ENCODE data around the gene TPRA1.

TPRA1 gene

GRCh38 chr3:127560051-127560787 is 30.3 kb downstream of the TPRA1 start:
- DNase-seq (ENCODE audit: low read depth), result no peak

DNA sequence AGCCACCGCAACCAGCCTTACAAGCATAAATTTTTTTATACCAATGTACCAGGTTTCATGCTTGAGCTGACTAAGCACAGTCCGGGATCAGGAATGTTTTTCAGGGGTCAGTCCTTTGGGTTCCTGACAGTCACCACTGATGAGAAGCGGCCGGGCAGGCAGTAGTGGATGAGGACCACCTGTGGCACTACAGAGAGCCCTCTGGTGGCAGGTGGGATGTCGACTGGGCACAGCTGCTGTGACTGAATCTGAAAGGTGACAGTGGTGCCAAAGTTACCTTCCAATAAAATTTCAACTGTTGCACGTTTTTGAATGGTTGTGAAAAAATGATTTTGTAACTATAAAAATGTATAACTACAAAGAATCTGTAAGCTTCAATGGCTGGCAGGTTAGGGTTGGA is 34.0 kb downstream of the TPRA1 start:
- no peak for DNase-seq (ENCODE audit: low read depth)

GRCh38 chr3:127555108-127555507 is 35.4 kb downstream of the TPRA1 start:
- DNase-seq (ENCODE audit: low read depth), result no peak

GRCh38 chr3:127552038-127552437 is 38.5 kb downstream of the TPRA1 start:
- no peak for DNase-seq (ENCODE audit: low read depth)

- no peak for DNase-seq (ENCODE audit: low read depth)
These were observed 39.4 kb downstream of the TPRA1 start for GRCh38 chr3:127551178-127551577.

DNA sequence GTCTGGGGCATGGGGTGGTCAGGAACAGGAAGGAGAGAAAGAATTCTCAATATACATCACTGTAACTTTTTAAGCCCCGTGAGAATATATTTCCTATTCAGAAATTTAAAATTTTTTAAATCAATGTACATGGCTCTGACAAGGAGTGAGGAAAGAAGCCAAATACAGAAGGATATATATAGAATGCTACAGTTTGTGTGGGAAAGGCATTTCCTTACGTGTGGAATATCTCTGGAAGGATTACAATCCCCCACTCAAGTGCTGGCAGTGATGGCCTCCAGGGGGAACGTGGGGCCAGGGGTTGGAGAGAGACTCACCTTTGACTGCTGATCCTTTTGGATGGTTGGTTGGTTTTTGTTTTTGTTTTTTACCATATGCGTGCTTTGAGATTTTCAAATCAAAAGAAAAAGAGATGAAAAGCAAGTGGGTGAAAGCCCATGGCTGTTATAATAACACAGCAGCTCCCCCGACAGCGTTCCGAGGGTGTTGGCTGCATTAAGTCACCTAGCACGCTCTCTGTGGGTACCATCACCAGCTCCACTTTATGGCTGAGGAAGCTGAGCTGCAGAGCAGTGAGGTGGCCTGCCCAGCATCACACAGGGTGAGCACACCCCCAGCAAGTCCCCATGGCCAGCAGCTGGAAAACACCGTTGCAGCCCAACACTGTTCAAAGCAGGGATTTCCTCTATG is 39.9 kb downstream of the TPRA1 start:
- DNase-seq (ENCODE audit: low read depth), result no peak

DNA sequence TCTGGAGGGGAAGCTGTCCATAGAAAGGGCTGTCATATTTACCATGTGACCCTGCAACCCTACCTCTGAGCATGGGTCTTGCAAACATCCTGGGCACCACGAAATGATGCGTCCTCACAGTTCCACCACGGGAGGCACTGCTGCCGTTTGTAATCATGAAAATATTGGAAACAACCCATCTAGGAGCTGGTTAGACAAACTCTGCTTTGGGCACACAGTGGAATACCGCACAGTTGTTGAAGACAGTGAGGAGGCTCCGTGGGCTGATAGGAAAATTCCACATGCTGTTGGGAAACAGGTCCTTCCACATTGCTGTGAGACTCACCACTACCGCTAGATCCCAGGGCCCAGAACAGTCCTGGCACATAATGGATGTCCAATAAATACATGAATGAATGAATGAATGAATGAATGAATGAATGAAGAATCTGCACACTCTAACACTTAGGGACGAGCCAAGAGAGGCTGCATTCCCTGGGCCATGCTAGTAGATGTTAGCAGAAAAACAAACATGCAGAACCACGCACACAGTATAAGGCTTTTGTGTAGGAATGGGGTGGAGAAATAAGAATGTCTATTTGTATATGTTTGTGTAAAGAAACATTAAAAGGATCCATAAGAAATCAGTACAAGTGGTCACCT is 40.6 kb downstream of the TPRA1 start:
- DNase-seq (ENCODE audit: low read depth), result no peak

GRCh38 chr3:127547761-127548605 is 42.5 kb downstream of the TPRA1 start:
- DNase-seq (ENCODE audit: low read depth), result peak; percentile 40

DNA sequence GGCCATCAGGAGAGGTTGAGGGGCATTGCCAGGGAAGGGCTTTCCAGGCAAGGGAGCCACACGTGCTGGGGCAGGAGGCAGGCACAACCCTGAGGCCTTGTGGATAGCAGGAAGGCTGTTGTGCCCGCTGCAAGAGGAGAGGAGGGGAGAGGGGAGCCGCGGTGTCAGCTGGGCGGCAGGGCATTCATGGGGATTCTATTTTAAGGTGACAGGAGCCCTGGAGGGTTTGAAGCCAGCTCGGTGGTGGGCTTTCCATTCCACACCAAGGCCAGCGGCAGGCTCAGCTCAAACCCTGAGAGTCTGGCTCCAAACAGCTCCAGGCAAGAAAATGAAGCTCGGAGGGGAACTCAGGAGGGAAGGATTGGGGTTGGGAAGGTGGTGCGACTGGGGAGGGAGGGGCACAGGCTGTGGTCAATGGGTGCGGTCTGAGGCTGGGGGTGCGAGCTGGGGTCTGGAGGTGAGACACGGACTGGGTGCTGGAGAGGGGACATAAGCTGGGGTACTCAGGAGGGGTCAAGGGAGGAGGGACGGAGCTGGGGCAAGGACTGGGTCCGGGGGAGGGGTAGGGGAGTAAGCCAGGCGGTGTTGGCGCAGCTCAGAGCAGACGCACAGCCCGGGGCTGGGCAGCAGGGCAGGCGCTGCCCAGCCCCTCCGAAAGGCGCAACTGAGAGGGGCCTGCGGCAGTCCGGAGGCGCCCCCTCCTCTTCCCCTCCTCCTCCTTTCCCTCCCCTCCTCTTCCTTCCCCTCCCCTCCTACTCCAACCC is 43.4 kb downstream of the TPRA1 start:
- DNase-seq (ENCODE audit: low read depth), result no peak

DNA sequence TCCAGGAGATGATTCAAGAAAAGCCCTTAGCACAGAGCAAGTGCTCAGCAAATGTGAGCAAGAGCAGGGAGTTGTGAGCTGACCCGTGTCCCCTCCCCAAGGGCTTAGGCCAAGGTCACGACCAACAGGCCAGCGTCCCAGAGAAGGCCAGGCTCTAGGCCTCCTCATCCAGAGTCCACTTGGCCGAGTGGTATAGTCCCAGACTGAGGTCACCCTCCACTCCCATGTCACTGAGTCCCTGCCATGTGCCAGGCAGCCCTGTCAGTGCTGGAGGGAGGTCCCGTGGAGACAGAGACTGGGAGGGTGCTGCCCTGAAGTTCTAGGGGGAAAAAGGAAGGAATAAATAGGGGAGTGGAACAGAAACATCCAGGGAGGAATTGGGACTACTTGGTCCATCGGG is 44.0 kb downstream of the TPRA1 start:
- no peak for DNase-seq (ENCODE audit: low read depth)

GRCh38 chr3:127545711-127546457 is 44.6 kb downstream of the TPRA1 start:
- no peak for DNase-seq (ENCODE audit: low read depth)

GRCh38 chr3:127545216-127545615 is 45.3 kb downstream of the TPRA1 start:
- no peak for DNase-seq (ENCODE audit: low read depth)

- DNase-seq (ENCODE audit: low read depth), result no peak
These were observed 45.7 kb downstream of the TPRA1 start for GRCh38 chr3:127544803-127545201.

GRCh38 chr3:127544192-127544802 is 46.2 kb downstream of the TPRA1 start:
- DNase-seq (ENCODE audit: low read depth), result peak; percentile 55

DNA sequence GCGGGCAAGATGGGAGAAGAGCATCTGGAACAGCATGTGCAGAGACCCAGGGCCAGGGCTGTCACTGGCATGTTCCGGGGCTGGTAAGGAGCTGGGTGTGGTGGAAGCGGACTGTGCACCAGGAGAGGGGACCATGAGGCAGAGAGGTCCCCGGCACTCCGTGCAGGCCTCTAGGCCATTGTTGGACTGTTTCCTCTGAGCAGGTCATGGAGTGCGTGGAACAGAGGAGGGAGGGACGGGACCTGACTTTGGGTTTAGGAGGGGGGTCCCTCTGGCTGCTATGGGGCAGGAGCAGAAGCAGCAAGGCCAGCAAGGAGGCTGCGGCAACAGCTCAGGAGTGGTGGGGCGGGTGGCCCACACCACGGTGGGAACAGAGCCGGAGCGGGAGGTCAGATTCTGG is 47.1 kb downstream of the TPRA1 start:
- no peak for DNase-seq (ENCODE audit: low read depth)

GRCh38 chr3:127542441-127542952 is 48.0 kb downstream of the TPRA1 start:
- DNase-seq (ENCODE audit: low read depth), result no peak

- DNase-seq (ENCODE audit: low read depth), result no peak
These were observed 49.2 kb downstream of the TPRA1 start for GRCh38 chr3:127541320-127541719.

GRCh38 chr3:127539366-127540060 is 51.0 kb downstream of the TPRA1 start:
- DNase-seq (ENCODE audit: low read depth), result no peak

DNA sequence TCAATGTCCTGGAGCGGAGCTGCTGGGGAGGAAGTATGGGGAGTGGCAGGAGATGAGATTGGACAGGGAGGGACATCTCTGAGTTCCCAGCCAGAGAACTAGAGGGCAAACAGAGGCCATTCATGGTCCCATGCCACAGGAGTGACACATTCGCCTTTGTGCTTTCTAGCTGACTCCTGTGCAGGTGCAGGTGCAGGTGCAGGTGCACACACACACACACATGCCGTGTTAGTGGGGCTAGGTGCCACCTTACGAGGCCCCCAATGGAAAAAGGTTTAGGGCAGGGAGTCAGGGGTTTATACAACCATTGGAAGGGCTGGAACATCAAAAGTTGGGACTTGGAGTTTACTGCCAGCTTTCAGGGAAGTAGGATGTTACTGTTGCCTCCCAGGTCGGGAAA is 52.0 kb downstream of the TPRA1 start:
- no peak for DNase-seq (ENCODE audit: low read depth)

All from iris pigment epithelial cell (primary cell).